ENCODE data around the gene PLCB1.

PLCB1 gene

DNA sequence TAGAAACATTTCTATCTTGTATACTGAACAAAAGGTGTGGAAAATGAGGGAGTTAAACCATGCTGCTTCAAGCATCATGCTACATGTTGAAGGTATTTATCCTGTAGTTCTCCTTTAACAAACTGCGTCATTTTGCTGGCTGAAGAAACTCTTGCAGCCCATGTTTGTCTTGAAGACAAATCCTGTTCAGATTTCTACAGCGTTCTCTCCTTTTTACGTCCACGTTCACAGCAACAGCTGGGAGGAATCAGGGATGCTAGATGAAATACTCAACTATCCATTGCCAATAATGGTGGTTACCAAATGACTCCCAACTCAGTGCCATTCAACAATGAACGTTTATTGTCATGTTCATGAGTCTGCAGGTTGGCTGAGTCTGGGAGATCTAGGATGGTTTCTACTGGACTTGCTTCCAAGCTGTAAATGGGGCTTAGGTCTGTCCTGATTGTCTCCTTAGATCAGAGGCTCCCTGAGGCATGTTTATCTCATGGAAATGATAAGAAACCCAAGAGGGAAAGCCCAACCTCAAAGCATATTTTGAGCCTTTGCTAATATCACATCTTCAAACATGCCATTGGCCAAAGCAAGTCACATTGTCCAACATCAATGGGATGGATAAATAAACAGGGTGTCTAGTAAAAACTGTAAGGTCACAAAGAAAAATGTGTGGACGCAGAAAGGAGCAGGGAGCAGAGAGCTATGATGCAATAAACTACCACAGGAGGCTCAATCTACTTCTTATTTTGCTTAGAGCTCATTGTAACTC, 2.7 kb upstream of the PLCB1 start:
- DNase-seq, result no peak

- DNase-seq, result no peak
These were observed 1.1 kb upstream of the PLCB1 start for GRCh38 chr20:8130840-8131526.

DNA sequence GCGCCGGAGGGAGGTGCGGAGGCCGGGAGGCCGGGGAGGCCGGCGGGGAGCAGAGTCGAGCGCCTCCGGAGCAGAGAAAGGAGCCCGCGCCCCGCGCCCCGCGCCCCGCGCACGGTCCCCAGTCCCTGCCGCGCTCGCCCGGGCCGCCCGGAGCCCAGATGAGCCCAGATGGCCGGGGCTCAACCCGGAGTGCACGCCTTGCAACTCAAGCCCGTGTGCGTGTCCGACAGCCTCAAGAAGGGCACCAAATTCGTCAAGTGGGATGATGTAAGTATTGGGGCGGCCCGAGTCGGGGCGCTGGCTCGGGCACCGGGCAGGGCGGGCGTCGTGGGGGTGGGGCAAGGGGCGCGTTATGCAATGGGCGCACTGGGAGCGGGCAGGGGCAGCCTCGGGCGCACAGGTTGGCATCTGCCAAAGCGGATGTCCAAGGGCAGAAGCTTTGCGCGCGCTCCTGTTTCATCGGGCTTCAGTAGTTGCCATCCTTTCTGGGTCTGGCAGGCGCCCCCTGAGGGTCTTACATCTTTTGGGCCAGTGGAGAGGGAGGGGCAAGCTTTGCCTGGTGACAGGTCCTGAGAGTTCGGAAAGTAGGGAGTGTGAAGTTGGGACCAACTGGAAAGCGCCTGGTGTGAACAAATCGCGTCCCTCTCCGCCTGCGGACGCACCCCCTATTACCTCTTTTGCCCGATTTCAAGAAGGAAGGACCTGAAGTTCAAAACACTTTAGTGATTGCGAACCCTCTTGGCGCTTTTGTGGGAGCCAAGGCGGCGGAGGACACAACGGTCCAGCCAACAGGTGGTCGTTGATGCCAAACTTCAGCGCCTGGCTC, 631 bp downstream of the PLCB1 start:
- DNase-seq, result no peak

DNA sequence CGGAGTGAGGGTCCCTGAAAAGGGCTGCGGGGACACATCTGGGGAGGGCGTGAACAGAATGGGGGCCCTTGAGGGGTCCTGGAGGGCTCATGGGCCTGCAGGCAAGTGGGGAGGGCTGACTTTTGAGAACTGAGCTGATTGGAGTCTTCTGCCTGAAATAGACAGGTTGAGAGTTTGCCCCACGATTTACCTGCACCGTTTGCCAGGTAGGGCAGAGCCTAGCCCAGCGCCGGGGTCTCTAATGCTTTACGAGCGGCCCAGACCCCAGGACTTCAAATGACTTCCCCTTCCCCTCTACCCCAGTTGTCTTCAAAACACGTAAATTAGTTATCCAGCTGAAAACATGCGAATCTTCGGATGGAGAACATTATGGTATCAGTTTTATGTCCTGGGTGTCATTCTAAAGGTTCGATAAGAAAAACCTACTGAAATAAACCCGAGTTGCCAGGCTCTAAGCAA, 1.3 kb downstream of the PLCB1 start:
- no peak for DNase-seq

- DNase-seq, result no peak
These were observed 1.9 kb downstream of the PLCB1 start for GRCh38 chr20:8133851-8134451.

DNA sequence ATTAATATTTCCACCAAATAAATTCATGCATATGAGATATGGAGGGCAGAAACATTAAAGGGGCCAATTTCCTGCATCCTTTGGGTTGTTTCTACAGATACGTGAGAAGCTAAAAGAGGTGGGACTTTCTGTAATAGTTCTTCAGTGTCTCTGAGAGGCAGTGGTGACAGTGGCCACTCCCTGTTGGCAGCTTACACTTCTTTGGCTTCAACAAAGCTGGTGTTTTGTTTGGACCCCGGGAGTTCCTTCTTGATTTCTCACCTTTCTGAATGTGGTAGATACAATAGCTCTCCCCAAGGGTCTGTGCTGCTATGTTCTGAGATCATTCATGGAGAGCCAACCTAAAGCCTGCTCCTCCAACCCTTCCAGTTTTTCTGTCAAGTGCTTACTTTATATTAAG, 7.8 kb downstream of the PLCB1 start:
- DNase-seq, result no peak

DNA sequence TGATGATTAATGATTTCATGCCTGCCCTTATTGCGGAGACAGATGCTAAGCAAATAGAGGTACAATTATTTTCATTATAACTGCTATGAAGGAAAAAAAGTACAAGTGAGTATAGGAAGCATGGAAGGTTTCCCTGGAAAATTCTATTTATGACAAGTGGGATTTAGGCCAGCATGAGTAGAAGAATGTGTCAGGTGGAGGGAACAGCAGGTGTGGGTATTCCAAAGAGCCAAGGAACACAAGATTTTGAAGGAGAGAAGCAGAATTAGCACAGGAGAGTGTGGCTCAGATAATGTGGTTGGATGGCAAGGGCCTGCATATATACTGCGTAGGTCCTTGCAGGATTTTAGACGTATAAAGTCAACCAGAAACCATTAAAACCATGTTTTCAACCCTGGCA, 11.4 kb downstream of the PLCB1 start:
- no peak for DNase-seq

GRCh38 chr20:8144282-8145245, 12.5 kb downstream of the PLCB1 start:
- no peak for DNase-seq

- no peak for DNase-seq
These were observed 13.4 kb downstream of the PLCB1 start for GRCh38 chr20:8145246-8146168.

DNA sequence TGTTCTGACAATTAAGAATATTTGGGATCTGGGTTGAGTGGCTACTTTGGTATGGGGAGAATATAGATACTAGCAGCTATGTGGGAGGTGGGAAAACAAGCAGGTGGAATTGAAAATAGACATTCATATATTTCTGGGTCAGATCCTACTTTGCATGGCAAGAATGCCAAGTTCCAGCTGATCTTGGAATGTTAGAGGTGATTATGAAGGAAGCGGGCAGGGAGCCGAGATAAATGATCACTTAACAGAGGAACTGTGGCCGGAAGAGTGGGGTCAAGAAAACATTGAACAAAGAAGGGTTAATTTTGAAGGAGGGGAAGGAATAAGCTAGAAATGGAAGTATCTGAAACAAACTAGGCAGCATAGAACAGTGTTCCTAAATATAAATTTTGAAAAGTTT, 15.4 kb downstream of the PLCB1 start:
- no peak for DNase-seq

- DNase-seq, result no peak
These were observed 16.4 kb downstream of the PLCB1 start for GRCh38 chr20:8148501-8148900.

DNA sequence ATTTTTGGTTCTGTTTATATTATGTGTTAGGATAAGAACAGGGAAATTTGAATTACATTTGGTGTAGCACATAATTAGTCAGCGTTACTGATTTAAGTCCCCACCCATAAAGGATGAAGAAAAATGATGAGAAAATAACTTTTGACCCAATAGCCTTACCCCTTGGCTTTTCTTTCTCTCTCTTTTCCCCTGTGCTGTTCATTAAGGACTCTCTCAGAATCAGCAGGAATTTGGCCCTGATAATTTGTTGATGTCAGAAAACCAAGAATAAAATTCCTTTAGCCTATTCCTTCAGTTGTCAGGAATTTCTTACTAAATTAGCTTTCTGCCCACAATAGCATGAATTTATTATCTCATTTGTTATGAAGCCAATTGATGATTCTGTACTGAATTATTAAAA, 18.5 kb downstream of the PLCB1 start:
- DNase-seq, result no peak

GRCh38 chr20:8151372-8151771, 19.3 kb downstream of the PLCB1 start:
- DNase-seq, result no peak

DNA sequence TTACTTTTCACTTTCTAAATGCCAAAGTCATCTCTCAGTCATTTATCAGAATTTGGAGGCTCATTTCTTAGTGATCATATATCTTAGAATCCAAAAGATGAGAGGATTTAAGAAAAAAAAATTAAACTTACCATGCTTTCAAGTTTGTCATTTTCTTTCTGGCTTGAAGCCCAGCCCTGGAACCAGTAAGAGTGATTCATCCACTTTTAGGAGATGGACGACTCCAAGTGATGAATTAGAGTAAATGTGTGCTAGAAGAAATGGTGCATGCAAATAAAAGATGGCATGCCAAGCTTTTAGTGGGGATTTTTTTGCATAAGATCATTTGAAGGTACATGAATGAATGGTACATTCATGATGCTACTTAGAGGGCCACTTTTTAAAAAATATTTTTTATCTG, 20.1 kb downstream of the PLCB1 start:
- DNase-seq, result no peak

DNA sequence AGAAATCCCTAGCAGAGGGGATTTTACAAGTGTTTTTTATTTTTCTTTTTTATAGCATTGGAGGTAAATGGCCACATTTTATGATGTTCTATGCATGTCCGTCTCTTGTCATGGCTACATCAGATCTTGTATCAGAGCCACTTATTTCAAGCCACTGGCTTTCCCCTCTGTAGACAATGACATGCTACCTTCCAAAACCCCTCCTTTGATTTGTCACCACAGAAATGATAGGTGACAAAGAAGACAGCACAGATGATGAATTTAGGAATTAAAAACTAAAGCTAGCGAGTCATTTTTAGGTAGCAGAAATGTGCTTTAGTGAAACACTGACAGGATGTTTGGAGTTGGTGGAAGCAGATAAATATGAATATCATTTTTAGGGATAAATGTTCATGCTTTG, 20.8 kb downstream of the PLCB1 start:
- DNase-seq, result no peak

- no peak for DNase-seq
These were observed 21.3 kb downstream of the PLCB1 start for GRCh38 chr20:8153281-8153908.

DNA sequence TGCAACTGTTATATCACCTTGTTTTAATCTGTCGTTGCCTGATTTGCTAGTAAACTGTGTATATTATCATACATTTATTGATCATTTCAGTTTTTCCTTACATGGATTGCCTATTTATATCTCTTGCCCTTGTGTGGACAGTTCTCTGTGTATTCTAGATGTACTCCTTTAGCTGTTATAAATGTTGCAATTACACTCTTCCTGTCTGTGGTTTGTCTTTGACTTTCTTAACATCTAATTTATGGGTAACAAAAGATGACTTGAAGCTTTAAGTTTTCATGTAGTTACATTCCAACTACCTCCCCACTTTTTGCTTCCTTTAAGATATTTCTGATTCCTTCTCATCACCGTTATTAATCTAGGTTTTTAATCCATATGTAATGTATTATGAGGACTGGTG, 22.6 kb downstream of the PLCB1 start:
- DNase-seq, result no peak

DNA sequence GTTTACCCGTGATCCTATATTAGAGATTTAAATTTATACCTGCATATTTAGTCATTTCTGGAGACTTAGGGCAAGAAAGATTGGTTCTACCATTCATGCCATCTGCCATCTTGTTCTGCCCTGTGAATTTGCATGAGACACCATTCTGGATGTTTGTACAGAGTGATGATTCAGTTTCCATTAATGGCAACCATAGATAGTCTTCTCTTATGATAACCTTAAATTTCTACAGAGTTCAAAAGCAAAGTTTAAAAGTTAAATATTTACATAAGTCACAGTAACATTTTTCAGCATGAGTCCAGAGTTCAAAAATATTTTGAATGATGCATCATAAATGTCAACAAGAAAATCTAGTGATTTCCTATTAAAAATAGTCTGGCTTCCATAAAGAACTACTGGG, 23.2 kb downstream of the PLCB1 start:
- no peak for DNase-seq

DNA sequence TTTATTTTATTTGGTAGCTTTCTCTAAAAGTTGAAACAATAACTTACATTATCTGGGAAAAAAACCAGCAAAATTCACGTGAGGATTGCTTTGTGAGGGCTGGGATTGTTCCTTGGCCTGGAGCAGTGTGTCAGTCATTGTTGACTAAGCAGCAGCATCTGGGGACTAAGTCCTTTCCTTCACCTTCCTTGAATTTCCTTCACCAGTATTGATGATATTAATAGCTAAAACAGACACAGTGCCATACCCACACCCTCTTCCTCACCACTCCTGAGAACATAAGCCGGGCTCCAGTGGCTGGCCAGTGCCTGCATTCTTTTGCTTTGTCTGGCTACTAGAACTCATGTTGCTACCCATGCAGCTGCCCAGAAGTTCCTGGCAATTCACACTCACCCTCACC, 23.7 kb downstream of the PLCB1 start:
- DNase-seq, result no peak
